ENCODE results near the gene GRB10. TPM values are rescaled to one million over a fixed set of nuclear protein-coding genes. Genes with fewer than 3 reads are reported as not detected.

GRB10 gene
- total RNA-seq, 4 donors from 2014 or later: 28.5 to 58.0 (median 53.0) TPM

GRCh38 chr7:50655020-50655419, 127.7 kb downstream of the GRB10 start:
- peak overlapping the region in 3 of 4 donors; percentile 75 to 87 (median 83) for H3K27ac ChIP-seq
- ATAC-seq: no peak
- H3K4me3 ChIP-seq: no peak overlapping the region
- peaks cover 0 to 10% of the 10 kb centered on the region in 2 donors for H3K36me3 ChIP-seq
- WGBS, 2 donors (ENCODE audit: low coverage in 1 of 2): 63 to 85% methylated on average over 4 of the region's 4 CpGs
- no peaks in the 10 kb centered on the region for H3K27me3 ChIP-seq
- peaks cover 9 to 69% (median 44%) of the 10 kb centered on the region in 3 donors for H3K4me1 ChIP-seq
- TF ChIP-seq EP300 (IDR thresholded peaks at IDR 0.05): no peak
- TF ChIP-seq POLR2A (IDR thresholded peaks at IDR 0.05): no peak
- TF ChIP-seq POLR2AphosphoS5 (IDR thresholded peaks at IDR 0.05): no peak
- no peak for TF ChIP-seq CTCF (IDR thresholded peaks at IDR 0.05)
- no peaks in the 10 kb centered on the region for H3K9me3 ChIP-seq

GRCh38 chr7:50653981-50654425, 128.7 kb downstream of the GRB10 start:
- peak; percentile 66 for ATAC-seq
- no peaks in the 10 kb centered on the region for H3K27me3 ChIP-seq
- 60 to 80% methylated on average over 1 to 3 of the region's 10 CpGs for WGBS, 2 donors (ENCODE audit: low coverage in 1 of 2)
- H3K4me3 ChIP-seq: no peak overlapping the region
- H3K27ac ChIP-seq: peak overlapping the region in 3 of 4 donors; percentile 75 to 87 (median 83)
- H3K4me1 ChIP-seq: peaks cover 9 to 67% (median 44%) of the 10 kb centered on the region in 3 donors
- TF ChIP-seq EP300 (IDR thresholded peaks at IDR 0.05) (no peak), POLR2AphosphoS5 (IDR thresholded peaks at IDR 0.05) (peak; percentile 72), POLR2A (IDR thresholded peaks at IDR 0.05) (peak in 1 of 2 donors; percentile 9)
- H3K36me3 ChIP-seq: peaks cover 0 to 14% of the 10 kb centered on the region in 2 donors
- no peaks in the 10 kb centered on the region for H3K9me3 ChIP-seq

GRCh38 chr7:50653126-50653864, 129.4 kb downstream of the GRB10 start:
- TF ChIP-seq POLR2AphosphoS5 (IDR thresholded peaks at IDR 0.05) (peak; percentile 23), EP300 (IDR thresholded peaks at IDR 0.05) (no peak), POLR2A (IDR thresholded peaks at IDR 0.05) (peak in 1 of 2 donors; percentile 18)
- Histone ChIP-seq H3K36me3 (peaks cover 0 to 14% of the 10 kb centered on the region in 2 donors), H3K4me1 (peaks cover 8 to 60% (median 39%) of the 10 kb centered on the region in 3 donors), H3K27me3 (no peaks in the 10 kb centered on the region), H3K27ac (peak overlapping the region in 3 of 4 donors; percentile 75 to 87 (median 83)), H3K4me3 (no peak overlapping the region), H3K9me3 (no peaks in the 10 kb centered on the region)
- WGBS, 2 donors (ENCODE audit: low coverage in 1 of 2): 64 to 85% methylated on average over 6 to 8 of the region's 16 CpGs
- peak; percentile 68 for ATAC-seq

- no peaks in the 10 kb centered on the region for H3K9me3 ChIP-seq
- H3K4me1 ChIP-seq: peaks cover 2 to 52% (median 32%) of the 10 kb centered on the region in 3 donors
- WGBS, 2 donors (ENCODE audit: low coverage in 1 of 2): 89 to 94% methylated on average over 3 to 7 of the region's 9 CpGs
- peaks cover 0 to 14% of the 10 kb centered on the region in 2 donors for H3K36me3 ChIP-seq
- H3K27ac ChIP-seq: peak overlapping the region in 3 of 4 donors; percentile 75 to 87 (median 83)
- H3K4me3 ChIP-seq: no peak overlapping the region
- no peak for ATAC-seq
- no peak for TF ChIP-seq POLR2AphosphoS5 (IDR thresholded peaks at IDR 0.05)
- no peak for TF ChIP-seq CTCF (IDR thresholded peaks at IDR 0.05)
- no peak for TF ChIP-seq POLR2A (IDR thresholded peaks at IDR 0.05)
- no peak for TF ChIP-seq EP300 (IDR thresholded peaks at IDR 0.05)
- H3K27me3 ChIP-seq: no peaks in the 10 kb centered on the region
Observed at GRCh38 chr7:50652400-50653125, 130.1 kb downstream of the GRB10 start.

- Histone ChIP-seq H3K27me3 (no peaks in the 10 kb centered on the region), H3K27ac (peak overlapping the region in 1 of 4 donors; percentile 83), H3K36me3 (peaks cover 0 to 14% of the 10 kb centered on the region in 2 donors), H3K9me3 (no peaks in the 10 kb centered on the region), H3K4me1 (peaks cover 1 to 41% (median 25%) of the 10 kb centered on the region in 3 donors), H3K4me3 (no peak overlapping the region)
- no peak for TF ChIP-seq CTCF (IDR thresholded peaks at IDR 0.05)
- WGBS, 2 donors (ENCODE audit: low coverage in 1 of 2): 92 to 97% methylated on average over 4 to 9 of the region's 9 CpGs
- ATAC-seq: no peak
Observed at GRCh38 chr7:50651271-50651989, 131.3 kb downstream of the GRB10 start.

All from gastroesophageal sphincter (tissue), 4 donors.